ENCODE data around the gene C1GALT1.

- TF ChIP-seq CTCF (IDR thresholded peaks at IDR 0.05; ENCODE audit: low read length) (no peak), EZH2 (IDR thresholded peaks at IDR 0.05; ENCODE audit: borderline replicate concordance, low read length) (no peak)
These were observed 40.9 kb downstream of the C1GALT1 start for GRCh38 chr7:7223250-7223649.

All from OCI-LY1 (cell line).